ENCODE measurements around the gene AACS.
A peak's percentile ranks its signal among the peaks of the same experiment; 100 is the strongest.
"Not testable (repeated sequence)": the region's sequence is repeated elsewhere in the genome, so short reads cannot be mapped to it uniquely, and the experiment has no call there.

AACS gene

DNA sequence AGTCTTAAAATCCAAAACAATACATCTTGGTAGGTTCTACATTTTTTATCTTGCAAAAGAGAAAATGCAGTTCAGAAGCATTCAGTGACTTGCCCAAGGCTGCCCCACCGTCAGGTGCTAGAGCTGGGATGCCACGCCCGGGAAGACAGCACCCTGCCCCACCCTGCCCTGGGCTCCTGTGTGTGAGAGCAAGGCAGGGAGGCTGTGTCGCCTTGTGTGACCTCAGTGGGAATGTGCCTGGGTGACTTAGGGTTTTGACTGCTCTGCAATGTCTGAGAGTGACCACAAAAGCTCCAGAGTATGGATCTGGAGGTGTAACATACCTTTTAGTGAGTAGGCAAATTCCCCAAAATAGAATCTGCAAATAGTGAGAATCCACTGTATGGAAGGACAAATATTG is 60.0 kb downstream of the AACS start:
- H3K9me3 Mint-ChIP-seq: no peaks in the 10 kb centered on the region
- H3K4me3 Mint-ChIP-seq: no peak overlapping the region
- peaks cover 5% of the 10 kb centered on the region for H3K36me3 Mint-ChIP-seq (ENCODE audit: insufficient read depth)
- DNase-seq: no peak
- H3K27me3 Mint-ChIP-seq: no peaks in the 10 kb centered on the region
- peak overlapping the region in 1 of 2 donors; percentile 41 for H3K27ac Mint-ChIP-seq
- no peak for ATAC-seq (replicated peaks)
- H3K4me1 Mint-ChIP-seq (ENCODE audit: low read depth in 2 of 2): no peaks in the 10 kb centered on the region

DNA sequence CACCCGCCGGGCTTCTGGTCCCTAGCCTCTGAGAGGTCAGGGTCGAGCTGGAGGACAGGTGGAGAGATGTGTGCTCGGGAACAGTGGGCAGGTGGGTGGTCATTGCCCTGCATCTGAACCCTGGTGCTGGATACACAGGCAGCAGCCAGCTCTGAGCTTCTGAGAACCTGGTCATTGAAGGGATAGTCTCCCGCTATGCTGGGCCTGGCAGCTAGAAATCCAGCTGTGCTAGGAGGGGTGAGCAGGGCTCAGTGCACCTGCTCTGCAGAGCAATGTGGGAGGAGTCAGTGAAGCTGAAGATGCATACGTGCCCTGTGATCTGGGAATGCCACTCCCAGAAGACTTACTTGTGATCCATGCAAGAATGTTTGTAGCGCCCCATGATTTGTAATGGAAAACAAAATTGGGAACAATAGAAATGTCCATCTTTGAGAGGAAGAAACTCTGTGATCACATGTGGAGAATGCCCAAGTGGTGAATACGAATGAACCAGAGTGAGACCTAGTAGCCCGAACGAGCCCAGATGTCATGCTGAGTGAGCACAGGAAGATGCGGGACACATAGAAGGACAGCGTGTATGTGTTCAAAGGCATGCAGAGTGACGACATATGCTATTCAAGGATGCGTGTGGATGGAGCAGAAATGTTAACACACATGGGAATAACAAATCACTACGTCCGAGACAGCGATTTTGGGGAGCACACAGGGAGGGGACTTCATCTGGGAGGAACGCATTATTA is 63.4 kb downstream of the AACS start:
- ATAC-seq (replicated peaks) (no peak), DNase-seq (no peak)
- Mint-ChIP-seq H3K27me3 (no peaks in the 10 kb centered on the region), H3K36me3 (ENCODE audit: insufficient read depth) (peaks cover 5% of the 10 kb centered on the region), H3K27ac (no peak overlapping the region), H3K9me3 (no peaks in the 10 kb centered on the region), H3K4me1 (ENCODE audit: low read depth in 2 of 2) (no peaks in the 10 kb centered on the region), H3K4me3 (no peak overlapping the region)

DNA sequence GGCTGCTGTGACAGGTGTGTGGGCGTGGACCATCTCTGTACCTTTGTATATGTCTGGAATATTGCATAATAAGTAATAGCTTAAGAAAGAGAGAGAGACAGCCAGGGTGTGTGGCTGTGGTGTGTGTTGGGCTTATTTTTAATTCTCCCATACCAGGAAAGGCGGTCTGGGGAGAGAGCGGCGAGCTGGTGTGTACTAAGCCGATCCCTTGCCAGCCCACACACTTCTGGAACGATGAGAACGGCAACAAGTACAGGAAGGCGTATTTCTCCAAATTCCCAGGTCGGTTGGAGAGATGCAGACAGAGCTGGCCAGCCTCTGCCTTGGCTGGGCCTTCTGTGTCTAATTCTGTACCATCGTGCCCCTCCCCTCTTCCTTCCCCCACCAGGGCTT is 63.9 kb downstream of the AACS start:
- H3K9me3 Mint-ChIP-seq: no peaks in the 10 kb centered on the region
- no peaks in the 10 kb centered on the region for H3K27me3 Mint-ChIP-seq
- no peak overlapping the region for H3K27ac Mint-ChIP-seq
- no peak for ATAC-seq (replicated peaks)
- no peak overlapping the region for H3K4me3 Mint-ChIP-seq
- DNase-seq: no peak
- peaks cover 5% of the 10 kb centered on the region for H3K36me3 Mint-ChIP-seq (ENCODE audit: insufficient read depth)
- no peaks in the 10 kb centered on the region for H3K4me1 Mint-ChIP-seq (ENCODE audit: low read depth in 2 of 2)

DNA sequence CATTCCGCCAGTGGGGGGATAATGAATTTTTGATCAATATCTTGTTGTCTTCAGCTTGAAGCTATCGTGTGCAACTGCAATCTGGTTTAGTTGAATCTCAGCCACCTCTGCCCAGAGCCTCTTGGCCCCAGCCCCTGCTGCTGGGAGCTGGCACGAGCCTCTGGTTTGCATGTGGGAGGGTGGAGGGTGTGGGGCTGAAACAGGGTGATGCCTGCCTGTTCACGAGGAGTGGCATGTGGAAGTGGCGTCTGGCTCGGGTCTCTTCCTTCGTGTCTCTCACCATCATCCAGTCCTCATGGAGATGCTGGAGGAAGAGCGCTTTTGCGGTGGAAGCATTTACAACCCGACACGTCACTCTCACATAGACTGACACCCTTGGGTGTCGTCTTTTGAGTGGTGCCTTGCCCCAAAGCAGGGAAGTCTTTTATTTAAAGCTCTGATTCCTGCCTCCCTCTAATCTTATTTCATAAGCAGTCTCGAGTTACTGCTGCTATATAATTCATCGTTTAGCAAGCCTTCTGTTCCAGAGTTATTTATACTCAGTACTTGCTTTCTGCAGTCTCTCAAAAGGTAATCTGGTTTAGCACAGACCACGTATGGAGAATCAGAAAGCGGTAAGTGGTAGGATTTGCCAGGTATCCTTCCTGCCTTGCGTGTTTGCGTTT is 64.5 kb downstream of the AACS start:
- no peaks in the 10 kb centered on the region for H3K9me3 Mint-ChIP-seq
- H3K4me3 Mint-ChIP-seq: no peak overlapping the region
- peaks cover 5% of the 10 kb centered on the region for H3K36me3 Mint-ChIP-seq (ENCODE audit: insufficient read depth)
- no peaks in the 10 kb centered on the region for H3K4me1 Mint-ChIP-seq (ENCODE audit: low read depth in 2 of 2)
- no peak for ATAC-seq (replicated peaks)
- no peak for DNase-seq
- H3K27me3 Mint-ChIP-seq: no peaks in the 10 kb centered on the region
- no peak overlapping the region for H3K27ac Mint-ChIP-seq

DNA sequence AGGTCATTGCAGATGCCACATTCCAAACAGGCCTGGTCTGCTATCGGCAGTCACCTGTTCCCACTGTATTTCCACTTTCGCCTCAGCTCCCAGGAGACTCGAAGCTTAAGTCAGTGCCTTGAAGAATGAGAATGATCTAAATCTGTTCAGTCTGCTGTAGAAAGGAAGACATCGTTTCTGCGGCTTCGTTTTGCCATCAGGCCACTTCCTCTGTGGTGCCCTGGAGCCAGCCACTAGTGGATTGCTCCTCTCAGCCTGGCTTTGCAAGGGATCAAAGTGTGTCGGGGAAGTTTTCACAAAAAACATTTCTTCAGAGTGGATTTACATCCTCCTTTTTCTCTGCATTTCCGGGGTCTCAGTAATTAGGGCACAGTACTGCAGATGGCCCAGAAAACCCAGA is 66.7 kb downstream of the AACS start:
- Mint-ChIP-seq H3K36me3 (ENCODE audit: insufficient read depth) (peaks cover 5% of the 10 kb centered on the region), H3K27ac (no peak overlapping the region)

DNA sequence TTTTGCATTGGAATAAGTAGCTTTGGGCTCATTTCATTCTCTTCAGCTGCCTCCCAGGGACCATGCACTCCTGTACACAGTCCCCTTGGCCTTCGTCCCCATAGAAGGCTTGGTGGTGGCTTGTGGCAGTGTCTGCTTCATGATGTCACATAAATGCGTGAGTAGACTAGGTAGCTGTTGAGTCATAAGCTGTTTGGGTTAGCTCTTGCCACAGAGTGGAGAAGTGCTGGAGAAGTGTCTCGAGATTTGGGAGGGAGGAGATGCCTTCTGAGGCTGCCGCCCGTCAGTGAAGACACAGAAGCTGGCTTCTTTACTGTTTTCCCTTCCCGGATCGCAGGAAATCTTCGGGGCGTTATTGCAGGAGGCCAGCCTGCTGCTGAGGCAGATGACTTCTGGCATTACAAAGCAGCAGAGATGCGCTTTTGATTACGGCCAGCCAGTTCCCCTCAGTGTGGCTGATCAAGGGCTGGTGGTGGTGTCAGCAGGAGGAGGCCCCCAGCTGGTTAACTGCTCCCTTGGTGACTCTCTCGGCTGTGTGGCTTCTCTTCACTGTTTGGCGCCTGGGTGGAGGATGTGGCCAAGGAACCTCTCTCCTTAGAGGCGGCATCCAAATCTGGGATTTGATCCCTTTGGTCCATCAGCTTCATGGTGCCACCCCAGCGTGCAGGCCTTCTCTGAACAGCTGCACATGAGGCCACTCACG is 67.6 kb downstream of the AACS start:
- Mint-ChIP-seq H3K27me3 (no peaks in the 10 kb centered on the region), H3K36me3 (ENCODE audit: insufficient read depth) (peaks cover 6% of the 10 kb centered on the region), H3K9me3 (no peaks in the 10 kb centered on the region), H3K27ac (no peak overlapping the region), H3K4me3 (no peak overlapping the region), H3K4me1 (ENCODE audit: low read depth in 2 of 2) (no peaks in the 10 kb centered on the region)
- DNase-seq (no peak), ATAC-seq (replicated peaks) (no peak)

More for the DNA sequence above, 66.7 kb downstream of the AACS start:
- ATAC-seq (replicated peaks): no peak
- Mint-ChIP-seq H3K9me3 (no peaks in the 10 kb centered on the region), H3K27me3 (no peaks in the 10 kb centered on the region), H3K4me3 (no peak overlapping the region), H3K4me1 (ENCODE audit: low read depth in 2 of 2) (no peaks in the 10 kb centered on the region)
- DNase-seq: no peak

DNA sequence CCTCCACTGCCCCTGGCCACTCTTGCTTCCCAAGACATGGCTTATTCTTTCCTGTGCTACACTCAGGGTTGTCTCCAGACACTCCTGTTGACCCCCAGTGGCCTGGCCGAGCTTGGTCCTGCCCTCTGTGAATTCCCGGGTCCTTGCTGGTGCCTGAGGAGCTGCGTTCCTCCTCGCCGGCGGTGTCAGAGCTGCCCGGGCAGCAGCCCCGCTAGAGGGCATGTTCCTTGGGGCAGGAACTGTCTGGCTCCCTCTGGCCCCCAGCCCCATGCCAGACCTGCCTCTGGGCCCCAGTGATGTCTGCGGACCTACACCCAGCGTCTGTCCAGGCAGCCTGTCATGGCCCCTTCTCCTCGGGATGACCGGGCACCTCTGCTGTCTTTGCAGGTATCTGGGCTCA is 68.4 kb downstream of the AACS start:
- Mint-ChIP-seq H3K36me3 (ENCODE audit: insufficient read depth) (peaks cover 9% of the 10 kb centered on the region), H3K4me1 (ENCODE audit: low read depth in 2 of 2) (no peaks in the 10 kb centered on the region), H3K27ac (no peak overlapping the region), H3K4me3 (no peak overlapping the region), H3K9me3 (no peaks in the 10 kb centered on the region), H3K27me3 (no peaks in the 10 kb centered on the region)
- ATAC-seq (replicated peaks) (no peak), DNase-seq (no peak)

DNA sequence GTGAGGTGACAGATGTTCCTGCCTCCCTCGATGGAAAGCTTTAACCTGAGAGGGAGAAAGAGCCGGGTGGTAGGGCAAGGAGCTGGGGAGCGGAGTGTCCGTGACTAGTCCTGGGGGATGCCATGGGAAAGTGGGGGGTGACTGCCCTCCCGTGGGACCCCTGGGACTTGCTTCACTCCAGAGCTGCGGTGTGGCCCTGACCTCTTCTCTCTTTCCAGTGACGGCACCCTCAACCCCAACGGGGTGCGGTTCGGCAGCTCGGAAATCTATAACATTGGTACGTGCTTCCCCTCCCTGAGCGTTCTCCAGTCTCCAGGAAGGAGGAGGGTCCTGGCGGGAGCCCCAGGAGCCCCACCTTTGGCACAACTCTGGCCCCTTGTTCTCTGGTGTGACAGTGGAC is 69.3 kb downstream of the AACS start:
- Mint-ChIP-seq H3K4me3 (no peak overlapping the region), H3K27ac (no peak overlapping the region), H3K36me3 (ENCODE audit: insufficient read depth) (peaks cover 9% of the 10 kb centered on the region), H3K27me3 (no peaks in the 10 kb centered on the region), H3K4me1 (ENCODE audit: low read depth in 2 of 2) (no peaks in the 10 kb centered on the region), H3K9me3 (no peaks in the 10 kb centered on the region)
- no peak for DNase-seq
- no peak for ATAC-seq (replicated peaks)

DNA sequence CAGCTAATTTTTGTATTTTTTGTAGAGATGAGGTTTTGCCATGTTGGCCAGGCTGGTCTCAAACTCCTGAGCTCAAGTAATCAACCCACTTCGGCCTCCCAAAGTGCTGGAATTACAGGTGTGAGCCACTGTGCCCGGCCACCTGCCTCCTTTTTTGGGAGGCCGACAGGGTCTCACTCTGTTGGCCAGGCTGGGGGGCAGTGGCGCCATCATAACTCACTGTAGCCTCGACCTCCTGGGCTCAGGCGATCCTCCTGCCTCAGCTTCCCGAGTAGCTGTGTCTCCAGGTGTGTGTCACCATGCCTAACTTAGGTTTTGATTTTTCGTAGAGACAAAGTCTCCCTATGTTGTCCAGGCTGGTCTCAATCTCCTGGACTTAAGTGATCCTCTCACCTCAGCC is 70.7 kb downstream of the AACS start:
- DNase-seq (no peak), ATAC-seq (replicated peaks) (no peak)
- no peak overlapping the region for H3K27ac Mint-ChIP-seq
- no peaks in the 10 kb centered on the region for H3K27me3 Mint-ChIP-seq
- no peaks in the 10 kb centered on the region for H3K4me1 Mint-ChIP-seq (ENCODE audit: low read depth in 2 of 2)
- peaks cover 9% of the 10 kb centered on the region for H3K36me3 Mint-ChIP-seq (ENCODE audit: insufficient read depth)
- H3K4me3 Mint-ChIP-seq: no peak overlapping the region
- H3K9me3 Mint-ChIP-seq: no peaks in the 10 kb centered on the region

DNA sequence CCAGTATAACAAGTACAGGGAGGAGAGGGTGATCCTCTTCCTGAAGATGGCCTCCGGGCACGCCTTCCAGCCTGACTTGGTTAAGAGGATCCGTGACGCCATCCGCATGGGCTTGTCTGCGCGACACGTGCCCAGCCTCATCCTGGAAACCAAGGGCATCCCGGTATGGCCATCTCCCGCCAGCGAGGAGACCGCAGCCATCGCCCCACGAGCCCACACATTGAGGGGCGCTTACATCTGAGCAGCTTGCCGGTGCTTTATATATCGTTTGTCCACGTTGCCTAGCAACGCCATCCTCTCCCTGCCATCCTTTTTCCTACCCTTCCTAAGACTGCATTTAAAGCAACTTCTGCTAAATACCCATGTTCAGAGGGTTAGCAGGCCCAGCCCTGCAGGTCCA is 71.5 kb downstream of the AACS start:
- Mint-ChIP-seq H3K36me3 (ENCODE audit: insufficient read depth) (peaks cover 9% of the 10 kb centered on the region), H3K27me3 (no peaks in the 10 kb centered on the region), H3K27ac (no peak overlapping the region), H3K4me3 (no peak overlapping the region), H3K4me1 (ENCODE audit: low read depth in 2 of 2) (no peaks in the 10 kb centered on the region), H3K9me3 (no peaks in the 10 kb centered on the region)
- ATAC-seq (replicated peaks) (no peak), DNase-seq (no peak)

DNA sequence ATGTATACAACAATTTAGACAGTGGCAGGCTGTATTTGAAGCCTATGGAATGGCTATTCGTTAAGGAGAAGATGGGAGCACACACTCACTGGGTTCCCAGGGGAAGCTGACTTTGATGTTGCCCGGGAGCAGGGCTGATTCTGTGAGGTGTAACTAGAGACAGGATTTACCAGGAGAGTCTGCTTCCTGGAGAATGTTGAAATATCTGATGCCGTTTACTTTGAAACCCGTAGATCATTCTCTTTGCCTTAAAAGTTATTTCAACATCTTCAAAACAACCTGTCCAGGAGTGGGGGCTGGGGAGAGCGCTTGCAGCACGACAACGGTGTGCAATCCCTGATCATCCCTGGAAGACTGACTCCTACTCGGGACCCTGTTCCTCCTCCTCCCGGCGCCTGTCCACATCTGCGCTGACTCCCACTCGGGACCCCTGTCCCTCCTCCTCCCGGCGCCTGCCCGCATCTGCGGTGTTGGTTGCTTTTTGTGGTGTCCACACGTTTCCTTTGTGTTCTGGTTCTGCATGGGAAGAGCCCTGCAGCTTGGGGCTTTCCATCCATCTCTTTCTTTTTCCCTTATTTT is 72.6 kb downstream of the AACS start:
- H3K4me1 Mint-ChIP-seq (ENCODE audit: low read depth in 2 of 2): no peaks in the 10 kb centered on the region
- H3K9me3 Mint-ChIP-seq: no peaks in the 10 kb centered on the region
- H3K36me3 Mint-ChIP-seq (ENCODE audit: insufficient read depth): peaks cover 9% of the 10 kb centered on the region
- no peak for DNase-seq
- H3K4me3 Mint-ChIP-seq: no peak overlapping the region
- H3K27ac Mint-ChIP-seq: peak overlapping the region in 1 of 2 donors; percentile 1
- no peaks in the 10 kb centered on the region for H3K27me3 Mint-ChIP-seq
- ATAC-seq (replicated peaks): no peak

DNA sequence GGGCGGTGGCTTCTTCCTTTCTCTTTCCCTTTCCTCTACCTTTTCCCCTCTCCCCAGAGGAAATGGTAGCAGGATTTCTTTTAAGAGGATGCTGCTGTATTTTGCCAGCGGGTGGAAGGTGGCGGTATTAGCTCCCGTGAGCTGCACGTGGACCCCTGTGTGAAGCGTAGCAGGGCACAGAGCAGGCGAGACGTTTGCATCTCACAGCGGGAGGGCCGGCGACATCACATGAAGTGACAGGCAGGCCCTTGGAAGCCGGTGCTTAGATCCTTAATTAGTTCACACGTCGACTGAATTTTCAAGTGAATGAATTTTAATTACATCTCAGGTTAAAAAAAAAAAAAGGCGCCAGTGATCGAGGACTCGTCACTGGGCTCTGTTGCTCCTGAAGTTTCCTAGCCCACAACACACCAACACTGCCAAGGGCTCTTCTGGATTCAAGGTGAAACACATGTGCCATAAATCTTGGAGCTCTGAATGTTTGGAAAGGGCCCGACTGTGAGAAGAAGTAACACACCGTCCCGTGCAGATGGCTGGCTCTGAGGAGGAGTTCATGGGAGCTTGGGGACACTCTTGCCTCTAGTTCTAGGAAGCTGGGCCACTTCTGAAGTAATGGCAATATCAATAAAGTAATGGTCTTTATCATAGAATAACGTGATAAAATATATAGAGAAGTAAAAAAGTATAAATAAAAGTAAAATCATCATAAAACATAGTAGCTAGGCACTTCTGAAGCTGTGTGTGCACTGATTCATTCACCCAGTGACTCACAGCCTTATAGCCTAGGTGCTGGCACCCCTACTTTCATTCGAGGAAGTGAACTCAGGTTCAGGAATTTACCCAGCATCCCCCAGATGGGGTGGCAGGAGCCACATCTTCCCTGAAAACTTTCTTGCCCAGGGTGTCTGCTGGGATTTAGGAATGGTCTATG is 75.3 kb downstream of the AACS start:
- Mint-ChIP-seq H3K9me3 (no peaks in the 10 kb centered on the region), H3K36me3 (ENCODE audit: insufficient read depth) (peaks cover 9% of the 10 kb centered on the region), H3K4me3 (no peak overlapping the region), H3K27me3 (peaks cover 0 to 1% of the 10 kb centered on the region in 2 donors), H3K4me1 (ENCODE audit: low read depth in 2 of 2) (no peaks in the 10 kb centered on the region), H3K27ac (no peak overlapping the region)
- no peak for ATAC-seq (replicated peaks)
- no peak for DNase-seq

DNA sequence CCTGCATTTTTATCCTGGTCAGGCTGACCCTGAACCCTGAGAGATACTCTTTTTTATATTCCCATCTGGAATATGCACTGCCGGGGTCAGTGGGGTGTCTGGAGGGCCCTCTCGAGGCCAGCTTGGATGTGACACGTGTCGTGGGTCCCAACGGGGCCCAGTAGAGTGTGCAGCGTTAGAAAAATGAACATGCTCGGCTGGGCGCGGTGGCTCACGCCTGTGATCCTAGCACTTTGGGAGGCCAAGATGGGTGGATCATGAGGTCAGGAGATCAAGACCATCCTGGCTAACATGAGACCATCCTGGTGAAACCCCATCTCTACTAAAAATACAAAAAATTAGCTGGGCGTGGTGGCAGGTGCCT is 76.0 kb downstream of the AACS start:
- H3K27me3 Mint-ChIP-seq; DNase-seq; ATAC-seq (replicated peaks); H3K9me3 Mint-ChIP-seq; H3K4me1 Mint-ChIP-seq (ENCODE audit: low read depth in 2 of 2); H3K4me3 Mint-ChIP-seq; H3K36me3 Mint-ChIP-seq (ENCODE audit: insufficient read depth); H3K27ac Mint-ChIP-seq: not testable (repeated sequence)
